NB4 (cell line): ENCODE measurements around the gene ATP5MC2.

Experiments used
- MYC ChIP-seq: IDR thresholded peaks from 2 replicates; pipeline ENCODE4 v1.6.1; 2011; ENCODE audit warnings: low read depth, low read length
- POLR2A ChIP-seq: IDR thresholded peaks from 2 replicates; pipeline ENCODE4 v1.6.1; 2011; ENCODE audit warnings: mild to moderate bottlenecking; ENCODE audit not compliant: insufficient read length; ENCODE audit errors: extremely low read depth
- TF ChIP-seq, protein P1 (sequence below): IDR thresholded peaks from one replicate; pipeline ENCODE4 v1.5.1; 2012; ENCODE audit warnings: low read depth, low read length
- TF ChIP-seq, protein P2 (sequence below): IDR thresholded peaks from 2 replicates; pipeline ENCODE4 v1.6.1; 2011; ENCODE audit warnings: low read depth, low read length

- TF ChIP-seq, protein P1, sequence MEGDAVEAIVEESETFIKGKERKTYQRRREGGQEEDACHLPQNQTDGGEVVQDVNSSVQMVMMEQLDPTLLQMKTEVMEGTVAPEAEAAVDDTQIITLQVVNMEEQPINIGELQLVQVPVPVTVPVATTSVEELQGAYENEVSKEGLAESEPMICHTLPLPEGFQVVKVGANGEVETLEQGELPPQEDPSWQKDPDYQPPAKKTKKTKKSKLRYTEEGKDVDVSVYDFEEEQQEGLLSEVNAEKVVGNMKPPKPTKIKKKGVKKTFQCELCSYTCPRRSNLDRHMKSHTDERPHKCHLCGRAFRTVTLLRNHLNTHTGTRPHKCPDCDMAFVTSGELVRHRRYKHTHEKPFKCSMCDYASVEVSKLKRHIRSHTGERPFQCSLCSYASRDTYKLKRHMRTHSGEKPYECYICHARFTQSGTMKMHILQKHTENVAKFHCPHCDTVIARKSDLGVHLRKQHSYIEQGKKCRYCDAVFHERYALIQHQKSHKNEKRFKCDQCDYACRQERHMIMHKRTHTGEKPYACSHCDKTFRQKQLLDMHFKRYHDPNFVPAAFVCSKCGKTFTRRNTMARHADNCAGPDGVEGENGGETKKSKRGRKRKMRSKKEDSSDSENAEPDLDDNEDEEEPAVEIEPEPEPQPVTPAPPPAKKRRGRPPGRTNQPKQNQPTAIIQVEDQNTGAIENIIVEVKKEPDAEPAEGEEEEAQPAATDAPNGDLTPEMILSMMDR, result no peak
- TF ChIP-seq, protein P2, sequence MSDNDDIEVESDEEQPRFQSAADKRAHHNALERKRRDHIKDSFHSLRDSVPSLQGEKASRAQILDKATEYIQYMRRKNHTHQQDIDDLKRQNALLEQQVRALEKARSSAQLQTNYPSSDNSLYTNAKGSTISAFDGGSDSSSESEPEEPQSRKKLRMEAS, result no peak
- TF ChIP-seq POLR2A (no peak), MYC (no peak)
Observed at GRCh38 chr12:53699678-53700025, 23.8 kb upstream of the ATP5MC2 start.
